GM12875 (cell line): ENCODE results near the gene EPAS1.
A peak's percentile ranks its signal among the peaks of the same experiment; 100 is the strongest.

Experiments
- H3K4me3 ChIP-seq: one replicate; pipeline ENCODE4 v1.5.1; 2011; ENCODE audit warnings: low read depth, low read length, control low read depth
- TF ChIP-seq, protein P1 (sequence below): IDR thresholded peaks from 2 replicates; pipeline ENCODE4 v1.5.1; 2011; ENCODE audit warnings: low read depth, mild to moderate bottlenecking, control low read depth, inconsistent platforms, low read length, moderate library complexity, borderline replicate concordance; ENCODE audit not compliant: insufficient read depth

Gene EPAS1

DNA sequence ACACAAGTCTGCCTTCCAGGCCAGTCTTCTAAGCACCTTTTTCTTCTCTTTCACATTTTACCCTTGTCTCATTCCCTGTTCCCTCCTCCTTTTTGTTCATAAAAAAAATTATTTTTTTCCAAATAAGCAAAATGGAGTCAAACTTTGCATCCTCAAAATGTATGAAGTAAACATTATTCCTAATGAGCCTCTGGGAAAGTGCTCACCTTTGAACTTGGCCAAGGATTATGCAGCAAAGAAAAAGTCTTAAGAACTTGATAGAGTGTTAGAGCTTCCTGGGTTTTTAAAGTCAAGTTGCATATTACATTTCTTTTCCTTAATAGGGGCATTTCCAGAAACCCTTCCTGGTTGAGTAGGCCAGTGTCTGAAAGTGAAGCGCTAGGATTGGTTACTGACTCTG lies 31.6 kb downstream of the EPAS1 start:
- H3K4me3 ChIP-seq, result no peak overlapping the region
- TF ChIP-seq, protein P1, sequence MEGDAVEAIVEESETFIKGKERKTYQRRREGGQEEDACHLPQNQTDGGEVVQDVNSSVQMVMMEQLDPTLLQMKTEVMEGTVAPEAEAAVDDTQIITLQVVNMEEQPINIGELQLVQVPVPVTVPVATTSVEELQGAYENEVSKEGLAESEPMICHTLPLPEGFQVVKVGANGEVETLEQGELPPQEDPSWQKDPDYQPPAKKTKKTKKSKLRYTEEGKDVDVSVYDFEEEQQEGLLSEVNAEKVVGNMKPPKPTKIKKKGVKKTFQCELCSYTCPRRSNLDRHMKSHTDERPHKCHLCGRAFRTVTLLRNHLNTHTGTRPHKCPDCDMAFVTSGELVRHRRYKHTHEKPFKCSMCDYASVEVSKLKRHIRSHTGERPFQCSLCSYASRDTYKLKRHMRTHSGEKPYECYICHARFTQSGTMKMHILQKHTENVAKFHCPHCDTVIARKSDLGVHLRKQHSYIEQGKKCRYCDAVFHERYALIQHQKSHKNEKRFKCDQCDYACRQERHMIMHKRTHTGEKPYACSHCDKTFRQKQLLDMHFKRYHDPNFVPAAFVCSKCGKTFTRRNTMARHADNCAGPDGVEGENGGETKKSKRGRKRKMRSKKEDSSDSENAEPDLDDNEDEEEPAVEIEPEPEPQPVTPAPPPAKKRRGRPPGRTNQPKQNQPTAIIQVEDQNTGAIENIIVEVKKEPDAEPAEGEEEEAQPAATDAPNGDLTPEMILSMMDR, result no peak

DNA sequence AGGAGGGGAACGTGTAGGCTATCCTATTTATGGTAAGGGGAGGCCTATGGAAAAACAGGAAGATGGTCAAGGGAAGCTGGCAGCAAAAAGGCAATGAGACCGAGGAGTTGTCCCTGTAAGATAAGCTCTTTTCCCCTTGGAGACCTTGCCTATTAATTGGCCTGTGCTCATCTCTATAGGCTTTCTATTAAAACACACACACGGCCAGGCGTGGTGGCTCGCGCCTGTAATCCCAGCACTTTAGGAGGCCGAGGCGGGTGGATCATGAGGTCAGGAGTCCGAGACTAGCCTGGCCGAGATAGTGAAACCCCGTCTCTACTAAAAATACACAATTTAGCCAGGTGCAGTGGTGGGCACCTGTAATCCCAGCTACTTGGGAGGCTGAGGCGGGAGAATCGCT lies 32.1 kb downstream of the EPAS1 start:
- TF ChIP-seq, protein P1, result no peak
- no peak overlapping the region for H3K4me3 ChIP-seq

DNA sequence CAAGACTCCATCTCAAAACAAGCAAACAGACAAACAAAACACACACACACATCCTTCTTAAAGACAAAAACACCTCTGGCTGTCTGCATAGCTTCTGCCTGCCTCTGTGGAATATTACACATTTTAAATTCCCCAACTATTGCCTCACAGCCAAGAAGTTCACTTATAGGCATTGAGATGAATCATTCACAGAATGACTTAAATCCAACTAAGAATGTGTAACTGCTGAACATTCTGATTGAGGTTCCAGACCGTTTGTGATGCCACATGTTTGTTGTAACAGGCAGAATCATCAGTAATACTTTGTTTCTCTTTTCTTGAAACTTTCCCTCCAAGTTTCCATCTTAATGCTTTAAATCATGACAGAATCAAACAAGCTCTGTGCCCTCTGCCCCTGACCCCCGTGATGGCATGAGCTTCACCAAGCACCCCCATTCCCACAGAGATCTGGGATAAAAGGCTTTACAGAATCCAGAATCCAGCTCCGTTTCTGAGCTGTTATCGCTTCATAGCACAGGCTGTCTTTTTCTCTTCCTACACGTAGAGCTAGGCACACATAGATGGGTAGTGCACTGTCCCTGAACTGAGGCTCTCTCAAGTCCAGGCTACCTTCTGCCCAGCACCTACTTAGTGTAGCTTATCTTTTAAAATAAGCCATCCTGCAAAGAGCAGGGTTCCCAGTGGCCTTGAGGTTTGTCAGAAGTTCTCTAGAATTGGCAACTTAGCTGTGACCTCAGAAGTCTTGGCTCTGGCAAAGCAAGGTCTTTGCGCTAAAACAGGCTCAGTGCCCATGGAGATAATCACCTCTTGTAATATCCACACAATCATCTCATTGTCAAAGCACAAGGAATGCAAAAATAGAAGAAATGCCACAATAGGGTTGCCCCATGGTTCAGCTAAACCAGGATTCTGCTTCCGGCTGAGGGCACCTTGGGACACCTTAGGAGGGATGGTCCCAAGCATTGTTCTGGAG lies 32.9 kb downstream of the EPAS1 start:
- TF ChIP-seq, protein P1, result no peak
- no peak overlapping the region for H3K4me3 ChIP-seq

DNA sequence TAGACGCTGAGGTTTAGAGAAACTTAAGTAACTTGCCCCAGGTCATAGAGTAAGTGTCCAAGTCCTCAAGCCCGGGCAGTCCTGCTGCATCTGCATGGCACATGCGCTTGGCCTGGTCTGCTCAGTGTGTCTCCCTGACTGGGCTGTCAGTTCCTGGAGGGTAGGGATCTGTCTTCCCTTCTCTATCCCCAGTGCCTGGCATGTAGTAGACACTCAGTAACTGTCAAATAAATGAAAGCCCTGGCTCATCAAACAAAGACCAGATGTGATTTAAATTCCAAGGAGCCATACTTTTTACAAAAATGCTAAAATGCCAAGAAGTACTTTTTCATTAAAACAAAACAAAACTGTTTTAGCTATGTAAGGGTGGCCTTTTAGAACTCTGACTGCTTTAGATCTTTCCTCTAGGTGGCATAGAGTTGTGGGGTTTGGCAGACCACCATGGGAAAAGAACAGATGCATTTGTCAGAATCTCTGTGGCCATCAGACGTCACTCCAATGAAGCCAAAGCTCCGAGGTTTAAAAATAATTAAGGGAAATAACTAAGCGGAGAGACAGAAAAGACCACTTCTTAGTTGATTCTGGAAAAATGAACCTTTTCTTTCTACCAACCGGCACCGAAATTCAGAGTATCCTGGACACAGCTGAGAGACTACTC lies 34.0 kb downstream of the EPAS1 start:
- TF ChIP-seq, protein P1, result no peak
- no peak overlapping the region for H3K4me3 ChIP-seq

DNA sequence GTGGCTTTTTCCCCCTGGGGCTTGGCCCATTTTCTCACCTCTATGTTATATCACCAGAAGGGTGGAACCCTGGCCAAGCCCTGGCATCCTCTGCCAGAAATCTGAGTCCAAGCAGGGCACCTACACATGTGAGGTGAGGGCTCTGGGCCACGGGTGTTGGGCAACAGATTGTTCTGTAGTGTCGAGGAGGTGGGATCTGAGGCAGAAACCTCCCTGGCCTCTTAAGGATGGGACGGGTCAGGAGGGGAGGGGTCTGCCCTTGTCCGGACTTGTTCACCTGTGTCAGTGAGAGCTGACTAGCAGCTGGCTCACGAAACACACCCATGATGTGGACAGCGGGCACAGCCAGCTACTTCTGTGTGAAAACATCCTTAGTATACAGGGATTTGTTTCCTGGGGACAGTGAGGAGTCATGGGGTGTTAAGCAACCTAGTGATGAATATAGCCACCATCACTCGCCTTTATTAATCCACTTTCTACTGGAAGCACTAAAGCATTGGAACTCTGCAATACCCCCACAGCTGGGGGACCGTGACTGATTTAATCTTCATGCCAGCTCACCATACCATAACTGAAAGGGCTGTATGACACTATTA lies 35.6 kb downstream of the EPAS1 start:
- H3K4me3 ChIP-seq, result no peak overlapping the region

DNA sequence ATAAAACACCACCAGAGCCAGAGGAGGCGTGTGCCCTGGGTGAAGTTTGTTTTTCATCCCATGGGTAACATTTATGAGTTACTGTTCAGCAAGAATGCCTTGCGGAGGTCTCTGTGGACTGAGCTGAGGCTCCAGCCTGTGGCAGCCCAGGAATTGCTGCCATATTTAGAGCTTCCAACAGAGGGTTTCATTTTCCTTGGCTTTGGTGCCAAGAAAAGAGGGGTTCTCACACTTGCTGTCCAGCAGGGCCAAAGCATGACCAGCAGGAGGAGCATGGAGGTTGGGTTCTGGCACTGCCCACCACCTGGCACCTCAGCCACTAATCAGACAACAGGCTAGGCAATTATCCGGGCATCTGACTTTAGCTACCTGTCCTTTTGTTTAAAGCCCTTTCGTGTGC lies 36.7 kb downstream of the EPAS1 start:
- H3K4me3 ChIP-seq, result no peak overlapping the region
- TF ChIP-seq, protein P1, result peak; percentile 17; the same call in 1 of the 2 replicates

More for the DNA sequence above, 35.6 kb downstream of the EPAS1 start:
- TF ChIP-seq, protein P1, result no peak
